Globus pallidus (tissue), 1 donor: ENCODE results near the gene VAV2.

ENCODE experiments used
- DNase-seq: peaks from one replicate; pipeline ENCODE4 v3.0.0-alpha.2; 2015; ENCODE audit warnings: low spot score

VAV2 gene, protein sequence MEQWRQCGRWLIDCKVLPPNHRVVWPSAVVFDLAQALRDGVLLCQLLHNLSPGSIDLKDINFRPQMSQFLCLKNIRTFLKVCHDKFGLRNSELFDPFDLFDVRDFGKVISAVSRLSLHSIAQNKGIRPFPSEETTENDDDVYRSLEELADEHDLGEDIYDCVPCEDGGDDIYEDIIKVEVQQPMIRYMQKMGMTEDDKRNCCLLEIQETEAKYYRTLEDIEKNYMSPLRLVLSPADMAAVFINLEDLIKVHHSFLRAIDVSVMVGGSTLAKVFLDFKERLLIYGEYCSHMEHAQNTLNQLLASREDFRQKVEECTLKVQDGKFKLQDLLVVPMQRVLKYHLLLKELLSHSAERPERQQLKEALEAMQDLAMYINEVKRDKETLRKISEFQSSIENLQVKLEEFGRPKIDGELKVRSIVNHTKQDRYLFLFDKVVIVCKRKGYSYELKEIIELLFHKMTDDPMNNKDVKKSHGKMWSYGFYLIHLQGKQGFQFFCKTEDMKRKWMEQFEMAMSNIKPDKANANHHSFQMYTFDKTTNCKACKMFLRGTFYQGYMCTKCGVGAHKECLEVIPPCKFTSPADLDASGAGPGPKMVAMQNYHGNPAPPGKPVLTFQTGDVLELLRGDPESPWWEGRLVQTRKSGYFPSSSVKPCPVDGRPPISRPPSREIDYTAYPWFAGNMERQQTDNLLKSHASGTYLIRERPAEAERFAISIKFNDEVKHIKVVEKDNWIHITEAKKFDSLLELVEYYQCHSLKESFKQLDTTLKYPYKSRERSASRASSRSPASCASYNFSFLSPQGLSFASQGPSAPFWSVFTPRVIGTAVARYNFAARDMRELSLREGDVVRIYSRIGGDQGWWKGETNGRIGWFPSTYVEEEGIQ

DNA sequence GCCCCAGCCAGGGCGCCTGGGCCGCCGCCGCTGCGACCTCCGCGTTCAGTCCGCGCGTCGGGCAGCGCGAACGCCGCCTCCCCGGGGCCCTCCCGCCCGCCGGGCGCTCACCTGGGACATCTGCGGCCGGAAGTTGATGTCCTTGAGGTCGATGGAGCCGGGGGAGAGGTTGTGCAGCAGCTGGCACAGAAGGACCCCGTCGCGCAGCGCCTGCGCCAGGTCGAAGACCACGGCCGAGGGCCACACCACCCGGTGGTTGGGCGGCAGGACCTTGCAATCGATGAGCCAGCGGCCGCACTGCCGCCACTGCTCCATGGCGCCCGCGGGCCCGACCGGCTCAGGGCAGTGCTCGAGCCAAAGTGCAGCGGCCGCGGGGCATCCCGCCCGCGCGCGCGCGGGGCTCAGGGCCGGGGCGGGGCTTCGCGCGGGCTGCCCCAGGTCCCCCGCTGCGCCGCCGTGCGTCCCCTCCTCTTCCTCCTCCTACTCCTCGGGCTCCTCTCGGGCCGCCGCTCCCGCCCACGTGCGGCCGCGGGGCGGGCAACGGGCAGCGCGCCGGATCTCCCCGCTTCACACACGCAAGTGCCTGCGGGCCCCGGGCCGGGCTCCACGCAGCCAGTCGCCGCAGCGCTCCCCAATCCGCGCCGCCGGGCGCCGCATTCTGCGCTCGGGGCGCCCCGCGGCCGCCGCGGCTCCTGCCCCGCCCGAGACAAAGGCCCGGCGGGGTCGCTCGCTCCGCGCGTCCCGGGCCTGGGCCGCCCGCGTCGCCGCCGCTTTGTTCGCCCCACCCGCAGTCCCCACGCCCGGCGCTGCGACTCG lies at the start of gene VAV2:
VAV2 (minus strand) TSS at position 361 of the 816 bp plus-strand sequence; CDS start at position 315, 46 bp downstream.
- DNase-seq: peak; percentile 36

DNA sequence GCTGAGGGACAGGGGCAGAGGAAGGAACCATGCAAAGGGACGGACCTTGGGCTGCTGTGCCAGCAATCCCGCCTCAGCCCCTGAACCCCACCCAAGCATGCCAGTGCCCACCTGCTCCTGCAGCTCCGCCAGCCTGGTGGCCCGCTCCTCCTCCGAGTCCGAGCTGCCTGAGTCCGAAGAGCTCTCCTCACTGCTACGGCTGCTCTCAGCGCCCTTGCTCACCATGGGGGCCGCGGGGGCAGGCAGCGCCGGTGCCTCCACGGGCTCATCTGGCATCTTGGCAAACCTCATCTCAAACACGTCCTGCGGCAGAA lies 49.5 kb upstream of the VAV2 start:
- no peak for DNase-seq

DNA sequence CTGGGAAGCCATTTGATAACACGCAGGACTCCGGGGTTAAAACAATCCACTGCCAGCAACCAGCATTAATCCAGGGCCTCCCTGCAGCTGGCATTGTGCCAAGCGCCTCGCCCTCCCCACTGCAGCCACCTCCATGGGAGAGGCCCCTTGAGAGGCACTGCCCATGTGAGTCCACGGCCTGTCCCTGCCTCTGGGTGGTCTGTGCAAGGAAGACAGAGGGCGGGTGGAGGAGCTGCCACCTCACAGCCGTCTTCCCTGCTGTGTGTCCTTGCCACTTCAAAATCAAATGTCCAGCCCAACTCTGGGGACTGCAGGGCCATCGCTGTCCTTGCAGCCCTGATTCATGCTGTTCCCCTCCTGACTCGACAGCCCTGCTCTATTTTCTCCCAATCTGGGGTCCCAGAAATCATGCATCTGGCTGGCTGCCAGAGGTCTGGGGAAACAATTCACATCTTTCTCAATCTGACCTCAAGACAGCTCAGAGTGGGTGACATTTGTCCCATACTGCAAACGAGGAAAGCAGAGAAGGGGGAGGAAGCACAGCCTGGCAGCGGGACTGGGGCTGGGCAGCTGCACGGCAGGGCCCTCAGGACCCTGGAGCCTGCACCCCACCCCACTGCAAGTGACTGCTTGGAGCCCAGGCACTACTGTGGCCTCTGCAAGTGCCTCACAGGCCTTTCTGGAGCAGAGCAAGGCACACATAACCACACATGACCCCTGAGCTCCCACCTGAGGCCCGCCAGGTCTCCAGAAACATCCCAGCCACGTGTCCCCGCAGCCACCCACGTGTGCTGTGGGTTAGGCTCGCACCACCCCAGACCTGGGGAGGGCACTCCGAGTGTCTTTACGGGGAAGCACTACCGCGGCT lies 48.9 kb upstream of the VAV2 start:
- no peak for DNase-seq

DNA sequence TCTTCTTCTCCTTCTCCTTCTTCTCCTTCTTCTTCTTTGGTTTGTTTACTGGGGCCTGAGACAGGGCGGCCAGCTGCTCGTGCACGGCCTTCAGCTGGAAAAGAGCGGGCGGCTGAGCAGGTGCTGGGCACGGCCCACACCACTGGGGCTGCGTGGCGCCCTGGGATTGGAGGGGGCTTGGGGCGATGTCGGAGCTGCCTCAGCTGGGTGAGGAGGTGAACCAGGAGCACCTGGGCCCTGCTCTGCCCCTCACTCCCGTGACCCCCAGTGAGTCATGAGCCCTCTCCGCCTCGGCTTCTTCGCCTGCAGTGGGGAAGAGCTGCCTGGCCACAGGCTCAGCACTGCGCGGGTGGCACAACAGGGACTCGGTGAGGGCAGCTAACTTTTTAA lies 48.0 kb upstream of the VAV2 start:
- no peak for DNase-seq

DNA sequence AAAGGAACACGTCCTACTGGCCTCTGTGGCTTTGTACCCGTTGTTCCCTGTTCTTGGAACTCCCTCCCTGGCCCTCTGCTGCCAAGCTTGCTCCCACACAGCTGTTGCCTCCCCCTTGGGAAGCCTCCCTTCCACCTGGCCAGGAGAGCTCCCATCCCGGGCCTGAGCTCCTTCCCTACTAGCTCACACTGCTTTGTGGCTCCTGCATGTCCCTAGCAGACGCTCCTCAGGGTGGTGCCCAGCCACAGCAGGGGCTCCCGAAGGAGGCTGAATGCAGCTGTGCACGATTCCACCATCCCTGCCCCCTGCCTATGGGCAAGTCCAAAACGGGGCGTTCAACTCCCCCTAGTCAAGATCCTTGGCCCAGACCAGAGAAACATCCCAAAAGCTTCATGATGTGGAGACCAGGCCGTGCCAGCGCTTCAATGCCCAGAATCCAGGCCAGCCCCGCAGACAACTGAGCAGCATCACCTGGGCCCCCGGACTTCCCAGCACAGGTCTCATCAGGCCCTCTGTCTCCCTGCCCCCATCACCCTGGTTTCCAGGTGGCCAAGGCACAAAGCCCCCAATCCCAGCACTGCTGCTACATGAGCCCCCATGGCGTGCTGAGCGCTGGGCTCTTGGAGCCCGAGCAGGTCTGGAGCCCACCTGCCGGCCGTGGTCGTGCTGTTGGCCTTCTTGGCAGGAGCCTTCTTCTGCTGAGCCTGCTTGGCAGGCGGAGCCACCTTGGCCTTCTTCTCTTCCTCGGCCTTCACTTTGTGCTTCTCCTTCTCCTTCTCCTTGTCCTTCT lies 47.5 kb upstream of the VAV2 start:
- peak; percentile 20 for DNase-seq

DNA sequence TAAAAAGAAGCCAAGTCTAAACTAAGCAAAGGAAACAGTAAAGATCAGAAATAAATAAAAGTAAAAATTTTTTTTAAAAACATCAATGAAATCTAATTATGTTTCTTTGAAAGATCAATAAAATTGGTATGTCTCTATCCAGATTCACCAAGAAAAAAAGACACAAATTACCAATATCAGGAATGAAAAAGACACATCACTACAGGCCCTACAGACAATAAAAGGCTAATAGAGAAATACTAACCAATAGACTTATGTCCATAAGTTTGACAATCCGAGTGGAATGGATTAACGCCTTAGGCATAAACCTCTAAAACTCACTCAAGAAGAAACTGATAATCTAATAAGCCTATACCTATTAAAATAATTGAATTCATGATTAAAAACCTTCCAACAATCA lies 45.5 kb upstream of the VAV2 start:
- DNase-seq: no peak

DNA sequence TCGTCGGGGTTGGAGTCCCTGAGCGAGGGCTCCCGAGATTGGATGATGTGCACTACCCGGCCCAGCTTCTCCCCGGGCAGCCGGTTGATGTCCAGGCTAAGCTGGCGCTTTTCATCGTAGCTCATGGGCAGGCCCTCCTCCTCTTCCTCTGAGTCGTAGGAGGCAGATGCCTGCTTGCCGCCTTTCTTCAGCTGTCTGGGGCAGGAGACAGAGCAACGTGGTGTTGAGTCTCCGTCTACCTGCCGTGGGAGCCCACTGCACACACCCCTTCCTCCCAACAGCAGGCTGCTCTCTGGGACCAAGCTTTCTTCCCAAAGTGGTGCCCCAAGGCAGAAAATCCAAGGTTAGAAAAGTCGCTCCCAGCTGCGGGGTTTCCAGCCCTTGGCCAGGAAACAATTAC lies 44.0 kb upstream of the VAV2 start:
- no peak for DNase-seq

DNA sequence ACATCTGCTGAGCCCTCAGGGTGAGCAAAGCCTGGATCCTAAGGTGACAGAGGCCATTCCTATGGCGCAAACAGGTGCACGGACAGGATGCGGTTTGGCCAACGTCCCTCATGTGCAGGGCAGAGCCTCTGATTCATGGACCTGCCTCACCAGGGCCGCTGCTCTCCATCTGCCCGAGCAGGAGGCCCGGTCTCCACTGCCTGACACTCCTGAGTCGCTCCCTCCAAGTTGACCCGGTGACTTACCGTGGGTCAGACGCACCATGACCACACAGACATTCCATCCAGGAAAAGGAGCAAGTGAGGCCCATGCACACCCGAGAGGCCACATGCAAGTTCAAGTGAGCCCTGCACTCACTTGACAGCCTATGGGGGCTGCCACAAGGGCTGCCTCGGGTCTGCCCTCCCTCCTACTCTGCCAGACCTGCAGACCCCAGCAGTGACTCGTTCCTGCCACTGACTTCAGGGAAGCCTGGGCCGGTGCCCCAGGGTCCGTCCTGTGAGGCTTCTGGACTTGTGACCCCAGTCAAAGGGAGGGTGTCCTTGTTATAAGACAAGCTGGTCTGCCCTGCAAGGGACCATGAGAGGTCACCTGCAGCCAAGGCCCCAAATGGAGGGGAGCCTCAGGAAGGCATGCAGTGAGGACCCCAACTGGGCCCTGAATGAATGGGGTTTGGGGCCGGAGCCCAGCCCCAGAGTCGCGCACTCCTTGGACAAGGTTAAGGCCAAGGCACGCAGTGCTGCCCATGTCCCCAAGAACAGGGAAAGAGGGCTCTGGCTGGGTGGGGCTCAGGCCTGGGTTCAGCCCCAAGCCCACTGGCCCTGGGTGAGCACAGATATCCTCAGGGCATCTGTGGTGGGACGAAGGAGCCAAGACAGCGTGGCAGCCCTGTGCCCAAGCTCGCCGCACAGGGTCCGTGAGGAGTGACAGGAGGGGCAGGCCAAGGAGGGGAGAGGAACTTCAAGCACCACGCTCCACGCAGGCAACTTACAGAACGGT lies 43.2 kb upstream of the VAV2 start:
- no peak for DNase-seq

DNA sequence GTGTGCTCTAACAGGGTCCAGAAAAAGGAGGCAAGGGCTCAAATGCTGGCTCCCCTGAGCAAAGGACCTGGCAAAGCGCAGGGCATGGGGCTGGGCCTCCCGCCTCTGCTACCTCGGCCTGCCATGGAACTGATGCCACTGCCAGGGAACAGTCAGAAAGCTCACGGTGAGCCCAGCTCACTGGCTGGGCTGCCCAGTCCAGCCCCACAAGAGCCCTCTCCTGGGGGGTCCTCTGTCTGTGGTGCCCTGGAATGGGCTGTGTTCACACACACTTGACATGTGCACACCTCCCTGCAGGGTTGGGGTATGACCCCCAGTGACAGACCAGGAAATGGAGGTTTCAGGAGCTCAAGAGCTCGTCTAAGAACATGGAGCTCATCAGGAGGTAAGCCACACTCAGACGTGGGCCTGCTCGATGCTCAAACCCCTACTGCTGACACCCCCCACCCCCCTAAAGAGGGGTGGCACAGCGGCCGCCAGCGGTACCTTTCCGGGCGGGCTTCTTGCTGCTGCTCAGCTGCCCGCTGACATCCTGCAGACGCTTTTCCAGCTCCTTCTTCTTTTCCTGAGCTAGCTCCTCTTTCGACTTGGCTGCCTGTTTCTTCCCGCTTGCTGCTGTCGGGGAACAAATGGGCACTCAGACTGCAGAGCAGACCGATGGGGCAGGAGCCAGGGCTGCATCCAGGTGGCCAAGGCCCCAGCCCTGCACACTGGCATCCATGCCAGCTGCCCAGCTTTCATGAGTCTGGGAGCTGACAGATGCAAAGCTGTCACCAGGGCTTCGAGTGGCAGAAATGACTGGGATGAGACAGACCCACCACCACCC lies 42.3 kb upstream of the VAV2 start:
- DNase-seq: no peak

DNA sequence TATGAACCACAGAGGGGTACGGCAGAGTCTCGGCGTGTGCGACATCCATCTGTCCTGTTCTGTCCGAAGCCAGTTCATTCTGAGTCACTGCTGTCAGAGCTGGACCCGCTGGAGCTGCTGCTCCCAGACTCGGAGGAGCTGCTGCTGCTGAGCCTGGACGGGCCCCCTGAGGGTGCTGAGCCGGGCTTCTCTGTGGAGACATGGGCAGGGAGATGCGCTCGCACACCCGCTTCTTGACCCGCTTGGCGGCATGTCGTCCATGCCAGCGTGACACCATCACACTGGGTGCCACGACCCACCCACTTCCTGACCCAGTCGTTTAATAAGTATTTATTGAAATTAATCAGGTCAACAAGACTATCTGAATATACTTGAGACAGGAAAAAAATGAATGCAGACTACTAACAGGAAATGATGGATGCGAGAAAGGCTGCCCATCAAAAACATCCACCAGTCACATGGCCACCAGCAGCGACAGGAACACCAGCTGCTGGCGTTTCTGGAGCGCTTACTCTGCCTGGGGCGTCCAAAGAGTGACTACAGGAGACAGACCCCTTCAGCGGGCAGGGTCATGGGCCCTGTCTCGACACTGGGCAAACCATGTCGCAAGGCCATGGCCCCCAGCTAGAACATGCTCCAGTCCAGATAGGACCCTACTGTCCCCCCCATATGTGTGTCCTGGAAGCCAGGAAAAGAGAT lies 41.5 kb upstream of the VAV2 start:
- no peak for DNase-seq

DNA sequence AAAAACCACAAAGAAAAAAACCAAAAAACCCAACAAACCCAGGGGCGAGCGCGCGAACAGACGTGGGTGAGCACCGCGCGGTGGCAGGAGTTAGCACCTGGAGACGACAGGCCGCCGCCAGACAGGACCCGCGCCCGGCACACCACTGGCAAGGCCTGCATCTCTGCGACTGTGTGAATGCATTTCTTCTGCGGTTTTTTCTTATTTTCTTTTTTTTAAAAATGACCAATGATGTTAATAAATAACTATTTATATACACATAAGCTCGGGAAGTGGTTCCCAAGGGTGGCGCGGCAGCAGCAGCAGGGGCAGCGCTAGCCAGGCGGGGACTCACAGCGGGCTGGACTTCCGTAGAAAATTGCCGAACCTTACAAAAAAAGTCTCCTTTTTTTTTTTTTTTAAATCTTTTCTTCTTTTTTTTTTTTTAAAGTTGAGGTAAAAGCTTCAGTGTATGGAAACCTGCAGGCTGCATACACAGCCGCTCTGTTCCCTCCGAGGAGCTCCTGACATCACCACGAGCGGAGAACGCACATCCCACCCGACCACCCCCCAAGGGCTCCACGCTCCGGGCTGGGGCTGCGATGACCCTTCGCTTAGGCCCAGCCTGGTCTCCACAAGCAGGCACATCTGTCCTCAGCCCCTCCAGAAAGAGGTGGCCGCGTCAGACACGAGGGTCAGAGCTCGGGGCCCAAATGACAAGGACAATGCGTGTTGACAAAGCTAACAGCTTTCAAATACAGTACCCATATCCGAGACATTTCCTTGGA lies 40.5 kb upstream of the VAV2 start:
- DNase-seq: no peak

DNA sequence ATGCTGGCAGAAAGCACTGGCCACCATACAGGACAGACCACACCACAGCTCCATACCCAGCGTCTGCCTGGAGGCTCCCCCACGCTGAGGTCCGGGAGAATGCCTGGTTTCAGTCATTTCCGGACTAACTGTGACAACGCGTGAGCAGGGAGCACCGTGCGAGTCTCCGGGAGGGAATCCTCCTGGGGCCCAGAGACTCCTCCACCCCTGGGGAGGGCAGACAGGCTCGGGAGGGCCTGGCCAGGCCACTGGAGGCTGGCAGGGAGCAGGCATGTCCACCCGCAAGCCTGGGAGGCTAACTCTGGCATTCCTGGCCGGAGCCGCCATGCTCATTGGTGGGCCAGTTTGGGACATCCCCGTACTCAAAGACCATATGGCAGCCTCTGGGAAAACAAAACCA lies 39.7 kb upstream of the VAV2 start:
- DNase-seq: no peak

DNA sequence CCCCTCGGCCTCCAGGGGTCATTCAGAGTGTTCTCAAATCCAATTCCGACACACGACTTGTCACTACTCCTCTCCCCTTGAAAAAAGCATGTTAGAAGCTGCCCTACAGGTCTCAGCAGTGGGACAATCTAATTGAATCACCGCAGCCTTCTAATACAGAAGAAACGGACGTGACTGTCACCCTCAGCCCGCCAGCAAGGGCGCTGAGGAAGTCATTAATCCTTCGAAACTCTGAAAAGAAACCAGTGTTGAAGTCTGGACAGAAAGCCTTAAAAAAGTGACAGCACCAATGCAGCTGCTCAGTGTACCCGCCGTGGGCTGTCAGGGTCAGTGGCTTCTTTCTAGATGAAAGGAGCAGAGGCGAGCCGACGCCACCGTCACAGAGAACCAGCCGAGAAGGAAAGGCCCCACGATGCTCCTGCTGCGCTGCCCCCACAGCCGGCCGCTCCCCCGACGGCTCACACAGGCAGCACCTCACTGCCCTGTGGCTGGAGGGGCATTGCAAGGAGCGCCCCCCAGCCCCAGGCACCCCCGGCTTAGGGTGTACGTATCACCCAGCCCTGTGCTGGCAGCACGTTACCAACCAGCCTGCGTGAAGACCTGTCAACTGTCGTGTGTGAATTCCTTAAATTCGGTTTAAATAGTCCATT lies 38.8 kb upstream of the VAV2 start:
- DNase-seq: no peak

DNA sequence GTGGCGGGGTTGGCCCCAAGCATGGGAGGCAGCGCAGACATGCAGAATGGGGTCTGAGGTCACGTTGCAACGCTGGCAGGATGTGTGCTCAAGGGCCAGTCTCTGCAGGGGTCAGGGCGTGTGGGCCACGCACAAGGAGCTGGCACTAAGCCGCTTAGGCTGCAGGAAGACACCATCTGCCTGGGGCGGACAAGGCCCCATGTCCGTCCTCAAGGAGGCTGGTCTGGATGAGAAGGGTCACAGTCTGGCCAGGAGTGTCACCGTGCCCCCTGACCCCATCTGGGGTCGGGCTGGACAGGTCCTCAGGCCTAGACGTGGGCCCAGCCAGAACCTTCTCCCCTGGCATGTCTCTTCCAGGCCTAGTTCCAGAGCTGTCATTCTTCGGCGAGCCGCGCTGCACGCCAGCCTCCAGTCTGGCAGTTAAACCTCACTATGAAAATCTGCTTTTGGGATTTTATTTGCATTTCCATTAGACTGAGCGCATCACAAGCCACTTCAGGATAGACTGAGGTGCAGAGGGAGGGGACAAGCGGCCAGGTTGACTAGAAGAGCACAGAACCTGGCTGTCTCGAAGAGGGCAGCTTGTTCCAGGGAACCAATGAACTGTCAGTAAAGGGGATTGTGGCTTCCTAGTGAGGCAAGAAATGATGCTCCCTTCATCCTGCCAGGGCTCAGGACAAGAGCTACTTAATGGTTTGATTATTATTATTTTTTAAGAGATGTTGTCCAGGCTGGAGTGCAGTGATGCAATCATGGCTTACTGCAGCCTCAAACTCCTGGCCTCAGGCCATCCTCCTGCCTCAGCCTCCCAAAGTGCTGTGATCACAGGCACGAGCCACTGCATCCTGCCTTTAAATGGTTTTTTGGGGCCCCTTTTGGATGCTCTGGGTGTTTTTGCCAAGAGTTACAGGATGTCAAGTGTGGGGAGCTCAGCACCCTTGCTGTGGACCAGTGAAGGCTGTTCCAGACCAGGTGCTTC lies 37.4 kb upstream of the VAV2 start:
- no peak for DNase-seq

DNA sequence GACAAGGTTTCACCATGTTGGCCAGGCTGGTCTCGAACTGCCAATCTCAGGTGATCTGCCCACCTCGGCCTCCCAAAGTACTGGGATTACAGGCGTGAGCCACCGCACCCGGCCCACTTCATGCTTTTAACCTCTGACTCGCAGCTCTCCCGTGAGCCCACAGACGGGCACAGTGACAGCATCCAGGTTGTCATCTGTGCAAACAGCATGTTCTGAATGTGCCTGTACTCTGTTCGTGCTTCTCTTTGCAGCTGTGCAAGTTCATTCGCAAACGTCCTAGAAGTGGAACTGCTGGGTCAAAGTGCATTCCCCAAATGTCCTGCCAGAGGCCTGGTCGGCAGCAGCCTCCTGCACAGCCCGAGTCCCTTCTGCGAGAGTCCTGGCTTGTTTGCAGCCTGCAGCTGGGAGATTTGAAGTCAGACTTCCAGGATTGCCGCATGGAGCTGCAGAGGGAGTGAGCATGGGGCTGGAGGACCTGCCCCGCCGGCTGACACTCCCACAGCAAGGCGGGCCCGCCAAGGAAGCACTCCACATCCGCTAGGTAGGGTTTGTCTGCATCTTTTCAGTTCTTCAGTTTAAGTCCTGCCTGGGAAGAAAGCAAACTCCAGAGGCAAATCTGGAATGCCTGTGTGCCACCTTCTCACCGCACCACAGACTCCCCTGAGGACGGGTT lies 36.6 kb upstream of the VAV2 start:
- no peak for DNase-seq
